Stimulated activated CD4-positive, alpha-beta T cell treated with anti-CD3 and anti-CD28 coated beads, Interleukin-4, amount 100 ng/mL, for 48 hours (primary cell): ENCODE data around the gene PPP1R3C.

Experiments
- DNase-seq, 2 donors: peaks; one replicate each; pipeline ENCODE4 v3.0.0-alpha.2; 2020; ENCODE audit warnings: low read depth in 2 of 2

PPP1R3C gene

DNA sequence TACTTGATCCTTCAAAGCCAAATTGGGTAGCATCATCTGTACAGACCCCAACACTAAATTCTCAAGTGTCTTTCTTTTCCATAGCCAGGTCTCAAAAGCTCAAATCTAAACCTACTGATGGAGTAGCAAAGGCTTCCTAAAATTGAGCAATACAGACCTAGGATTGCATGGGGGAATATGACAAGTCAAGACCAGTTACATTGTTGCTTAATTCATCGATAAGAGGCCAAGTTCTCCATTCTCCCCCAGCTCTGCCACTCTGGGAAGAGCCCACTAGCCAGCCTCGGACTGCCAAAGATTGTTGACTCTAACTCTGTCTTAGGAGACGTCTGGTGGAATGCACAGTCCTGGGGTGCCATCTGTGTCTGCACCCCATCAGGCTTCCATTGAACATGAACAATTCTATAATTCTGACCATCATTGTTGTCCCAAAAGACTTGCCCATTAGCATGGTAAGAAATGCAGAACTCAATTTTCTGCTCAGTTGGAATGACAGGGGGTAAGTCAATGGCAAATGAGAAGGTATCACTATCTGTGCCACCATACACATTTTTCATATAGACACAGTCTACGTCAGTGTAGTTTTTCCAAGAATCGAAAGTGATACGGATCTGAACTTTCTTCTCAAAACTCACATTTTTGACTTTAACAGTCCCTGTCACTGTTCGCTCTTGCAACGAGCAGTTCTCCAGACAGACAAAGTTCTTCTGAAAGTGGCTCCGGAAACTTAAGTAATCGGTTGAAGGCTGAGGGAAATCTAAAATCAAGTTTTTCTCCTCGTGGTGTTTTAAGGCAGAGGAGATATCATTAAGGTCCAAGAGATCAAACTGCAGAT is 2.9 kb downstream of the PPP1R3C start:
- no peak for DNase-seq

DNA sequence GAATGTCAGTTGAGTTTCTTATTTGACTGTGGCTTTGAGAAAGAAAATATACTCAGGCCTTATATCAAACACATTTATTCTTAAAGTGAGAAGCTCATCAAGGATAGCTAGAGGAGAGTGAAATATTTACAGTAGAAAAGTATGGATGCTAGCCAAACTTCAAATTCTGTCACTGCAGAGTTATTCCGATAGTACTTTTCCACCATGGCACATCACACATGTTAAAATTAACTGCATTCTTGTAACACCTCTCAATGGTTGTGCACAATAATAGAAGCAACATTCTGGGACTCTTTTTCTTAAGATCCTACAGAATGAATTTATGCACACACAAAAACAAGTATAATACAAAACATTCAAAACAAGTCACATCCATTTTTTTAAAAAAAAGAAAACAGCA is 4.5 kb downstream of the PPP1R3C start:
- DNase-seq = no peak

DNA sequence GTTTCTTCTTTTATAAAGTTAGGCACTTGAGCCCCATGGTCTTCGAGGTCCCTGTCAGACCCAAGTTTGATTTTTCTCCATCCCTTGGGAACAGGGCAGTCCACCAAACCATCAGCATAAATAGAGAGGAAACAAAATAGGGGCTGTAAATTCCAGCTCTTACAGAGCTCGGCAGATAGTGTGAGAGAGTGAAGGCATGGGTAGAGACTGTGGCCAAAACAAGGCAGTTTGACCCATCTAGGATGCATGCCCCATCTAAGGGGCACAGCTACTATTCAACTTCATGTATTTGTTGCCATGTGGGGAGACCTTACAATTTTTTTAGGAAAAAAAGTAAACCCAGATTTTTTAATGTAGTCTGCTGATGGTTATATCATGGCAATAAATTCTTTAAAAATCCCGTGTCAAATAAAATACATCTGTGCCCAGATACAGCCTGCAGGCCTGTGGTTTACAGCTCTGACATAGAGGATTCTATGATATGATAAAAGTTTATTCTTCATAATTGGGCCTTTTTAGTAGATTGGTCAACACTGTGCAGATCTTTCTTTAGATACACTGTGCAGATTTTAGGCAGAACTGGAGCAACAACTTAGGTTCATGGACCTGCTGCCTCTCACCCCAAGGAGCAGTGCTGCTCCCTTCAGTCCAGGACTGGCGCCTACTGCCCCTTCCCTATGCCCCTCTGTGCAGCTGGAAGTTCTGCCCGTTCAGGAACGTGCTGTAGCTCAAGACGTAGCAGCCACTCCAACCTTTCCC is 5.3 kb downstream of the PPP1R3C start:
- DNase-seq = no peak

DNA sequence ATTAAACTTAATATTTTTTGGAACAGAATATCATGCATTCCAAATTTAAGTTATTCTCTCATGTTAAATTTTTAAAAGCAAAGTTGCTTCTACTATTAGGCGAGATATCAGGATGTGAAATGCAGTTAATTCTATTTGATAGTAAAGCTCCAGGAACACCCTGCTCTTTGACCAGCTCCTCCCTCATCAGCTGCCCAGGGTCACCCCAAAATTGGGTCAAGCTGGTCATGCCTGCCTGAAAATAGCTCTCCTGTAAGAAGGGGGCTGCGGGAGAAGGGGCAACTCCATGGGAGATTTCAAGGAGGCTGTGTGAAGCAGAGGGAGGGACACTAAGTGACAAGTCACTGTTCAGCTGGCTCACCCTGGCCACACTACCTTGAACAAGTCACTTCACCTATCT is 5.9 kb downstream of the PPP1R3C start:
- no peak for DNase-seq

DNA sequence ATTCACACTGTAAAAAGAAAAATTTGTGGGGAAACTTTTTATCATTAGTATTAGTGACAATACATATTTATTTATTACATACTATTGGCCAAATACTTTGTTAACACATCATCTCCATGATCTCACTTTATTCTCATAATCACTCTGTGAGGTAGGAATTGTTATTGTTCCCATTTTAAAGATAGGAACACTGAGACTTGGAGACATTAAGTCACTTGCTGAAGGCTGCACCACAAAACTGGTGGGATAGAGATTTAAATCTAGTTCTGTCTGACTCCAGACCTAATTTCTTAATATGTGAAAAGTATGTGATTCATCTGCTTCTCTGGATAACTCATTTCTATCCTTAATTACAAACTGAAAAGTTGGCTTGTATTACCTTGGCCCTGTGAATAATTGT is 8.2 kb downstream of the PPP1R3C start:
- DNase-seq = no peak

DNA sequence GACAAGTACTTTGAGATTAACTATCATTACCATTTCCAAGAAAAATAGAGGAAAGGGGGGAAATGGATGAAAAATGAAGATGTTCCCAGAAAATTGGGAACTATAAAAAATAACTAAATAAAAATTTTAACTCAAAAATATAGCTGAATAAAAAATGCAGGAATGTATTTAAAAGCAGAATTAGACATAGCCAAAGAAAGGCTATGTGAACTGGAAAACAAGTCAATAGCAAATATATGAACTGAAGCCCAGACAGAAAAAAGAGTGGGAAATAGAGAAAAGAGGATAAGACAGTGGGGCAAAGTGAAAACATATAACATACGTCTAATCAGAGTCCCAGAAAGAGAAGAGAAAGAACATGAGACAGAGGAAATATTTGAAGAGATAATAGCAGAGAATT is 10.3 kb downstream of the PPP1R3C start:
- DNase-seq = no peak

DNA sequence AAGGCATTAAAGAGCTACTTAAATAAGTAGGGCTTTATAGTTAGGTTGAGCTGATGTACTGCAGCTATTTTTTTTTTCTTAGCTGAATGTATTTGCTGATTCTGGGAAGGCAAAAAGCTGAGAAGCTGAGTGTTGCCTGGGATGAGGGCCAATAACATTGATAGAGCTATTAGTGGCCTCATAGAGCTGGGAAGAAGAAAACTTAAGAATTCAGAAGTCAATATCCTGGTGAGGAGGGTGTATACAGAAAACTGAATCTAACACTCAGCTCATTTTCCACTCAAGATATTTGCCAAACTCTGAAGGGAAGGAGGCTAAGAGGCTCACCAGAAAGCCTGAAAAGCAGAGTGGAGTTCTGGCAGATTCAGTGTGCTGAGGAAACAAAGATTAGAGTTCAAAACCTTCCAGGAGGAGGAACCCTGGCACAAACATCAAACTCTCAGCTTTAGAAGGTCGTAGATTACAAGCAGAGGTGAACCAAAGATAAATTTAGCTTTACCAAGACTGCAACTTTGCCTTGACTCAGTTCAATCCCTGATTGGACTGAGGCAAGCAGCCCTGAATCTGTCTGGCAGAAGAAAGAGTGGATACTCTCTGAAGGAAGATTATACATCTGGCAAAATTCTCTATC is 11.3 kb downstream of the PPP1R3C start:
- DNase-seq = no peak

DNA sequence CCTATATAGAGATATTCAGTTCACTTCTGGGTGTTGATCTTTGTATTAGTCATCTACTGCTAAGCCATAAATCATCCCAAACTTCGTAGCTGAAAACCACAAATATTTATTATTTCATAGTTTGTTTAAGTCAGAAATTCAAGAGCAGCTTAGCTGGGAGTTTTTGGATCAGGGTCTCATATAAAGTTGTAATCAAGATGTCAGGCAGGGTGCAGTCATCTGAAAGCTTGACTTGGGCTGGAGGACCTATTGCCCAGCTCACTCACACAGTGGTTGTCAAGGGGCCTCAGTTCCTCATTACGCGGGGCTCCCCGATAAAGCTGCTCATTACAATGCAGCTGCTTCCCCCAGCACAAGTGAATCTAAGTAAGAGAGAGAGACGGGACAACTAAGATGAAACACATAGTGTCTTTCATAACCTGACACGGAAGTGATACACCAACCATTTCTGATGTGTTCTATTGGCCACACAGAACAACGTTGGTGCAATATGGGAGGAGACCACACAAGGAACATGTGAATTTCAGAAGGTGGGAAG is 15.7 kb downstream of the PPP1R3C start:
- DNase-seq = no peak

DNA sequence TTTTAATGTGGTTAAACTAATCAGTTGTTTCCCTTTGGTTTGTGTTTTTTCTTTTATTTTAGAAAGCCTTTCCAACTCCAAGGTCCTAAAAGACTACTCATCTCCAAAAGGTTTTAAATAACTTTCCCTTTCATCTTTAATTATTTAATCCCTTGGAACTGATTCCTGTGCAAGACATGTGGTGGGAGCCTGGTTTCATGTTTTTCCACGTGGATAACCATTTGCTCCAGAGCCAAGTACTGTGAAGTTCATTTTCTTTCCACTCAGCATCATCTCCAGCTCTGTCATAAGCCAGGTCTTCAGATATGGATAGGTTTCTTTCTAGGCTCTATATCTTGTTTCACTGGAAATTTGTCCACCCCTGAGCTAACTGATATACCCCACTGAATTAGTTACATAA is 16.7 kb downstream of the PPP1R3C start:
- DNase-seq = no peak

DNA sequence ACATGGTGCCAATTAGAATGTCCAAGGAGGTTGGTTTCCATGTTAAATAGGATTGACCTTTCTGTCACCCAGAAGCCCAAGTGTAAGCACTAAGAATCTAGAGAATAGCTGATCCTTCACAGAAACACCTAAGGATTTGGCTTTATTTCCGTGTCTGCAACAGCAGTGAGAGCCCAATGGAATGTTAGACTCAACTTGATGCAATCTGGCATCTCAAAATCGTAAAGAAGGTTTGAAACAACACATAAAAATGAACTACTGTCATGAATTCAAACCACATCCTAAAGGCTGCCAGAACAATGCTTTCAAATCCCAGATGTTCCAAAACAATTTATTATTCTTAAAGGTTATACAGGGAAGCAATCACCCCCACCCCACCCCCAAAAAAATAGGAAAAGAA is 18.6 kb downstream of the PPP1R3C start:
- no peak for DNase-seq

DNA sequence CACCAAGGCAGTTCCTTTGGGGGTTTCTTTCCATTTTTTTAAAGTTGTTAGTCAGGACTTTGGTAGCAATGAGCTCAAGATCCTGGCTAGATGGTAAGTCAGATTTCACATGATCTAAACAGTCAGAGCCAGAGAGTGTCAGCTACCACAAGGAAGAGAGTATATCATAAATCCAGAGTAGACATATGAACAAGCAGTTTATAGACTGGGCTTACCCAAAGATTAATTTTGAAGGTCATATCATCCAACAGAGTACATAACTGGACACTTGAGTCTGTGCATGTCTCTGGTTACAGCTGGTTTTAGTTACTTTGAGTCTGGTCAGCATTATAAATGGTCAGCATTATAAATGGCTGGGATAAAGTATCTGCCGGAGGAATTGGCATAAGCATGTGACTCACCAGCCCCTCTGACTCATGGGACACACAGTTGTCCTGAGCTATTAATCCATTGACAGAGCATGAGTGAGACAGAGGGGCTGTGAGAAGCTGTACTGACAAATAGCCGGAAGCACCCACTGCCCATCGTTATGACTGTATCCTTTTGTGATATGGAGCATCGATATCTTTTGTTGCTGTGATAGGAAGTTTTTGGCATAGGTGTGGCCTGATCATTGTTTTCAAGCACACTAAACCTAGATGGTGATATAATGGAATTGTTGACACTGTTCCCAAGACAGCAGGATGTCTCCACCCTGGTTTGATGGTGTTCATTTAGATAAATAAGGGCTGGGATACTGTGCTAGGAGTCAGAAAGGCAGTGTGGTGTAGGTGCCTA is 19.3 kb downstream of the PPP1R3C start:
- DNase-seq = no peak

DNA sequence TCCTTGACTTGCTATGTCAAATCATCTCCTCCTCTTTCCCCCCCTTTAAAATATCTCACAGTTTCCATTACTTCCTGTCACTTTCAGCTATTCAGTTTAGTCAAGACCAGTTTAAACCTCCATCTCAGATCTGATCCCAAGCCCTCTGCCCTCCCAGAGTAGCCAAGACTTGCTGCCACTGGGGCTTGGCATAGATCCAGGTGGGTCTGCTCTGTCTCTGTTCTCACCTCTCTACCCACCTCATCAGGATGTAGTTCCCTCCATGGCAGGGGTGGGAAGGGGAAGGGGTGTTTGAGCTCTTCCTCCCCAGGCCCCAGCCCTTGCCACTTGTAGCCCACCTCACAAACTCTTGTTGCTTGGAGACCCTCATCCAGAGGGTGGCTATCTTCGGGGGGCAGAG is 22.0 kb downstream of the PPP1R3C start:
- no peak for DNase-seq

DNA sequence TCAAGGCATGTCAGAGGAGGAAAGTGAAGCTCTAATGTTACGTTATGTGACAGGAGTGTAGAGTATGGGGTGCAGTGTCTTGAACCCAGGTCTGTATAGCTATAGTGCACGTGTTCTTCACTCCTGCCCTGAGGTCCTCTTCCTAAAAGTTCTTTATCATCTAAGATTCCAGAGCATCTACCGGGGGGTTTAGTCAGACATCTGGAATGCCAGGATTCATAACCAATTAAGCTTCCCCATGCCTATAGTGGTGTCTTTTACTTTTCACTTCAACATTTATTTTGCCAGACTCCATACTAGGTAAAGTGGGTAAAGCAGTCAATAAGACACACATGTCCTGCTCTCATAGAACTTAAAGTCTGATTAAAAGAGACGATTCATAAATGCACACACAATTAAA is 22.4 kb downstream of the PPP1R3C start:
- no peak for DNase-seq

DNA sequence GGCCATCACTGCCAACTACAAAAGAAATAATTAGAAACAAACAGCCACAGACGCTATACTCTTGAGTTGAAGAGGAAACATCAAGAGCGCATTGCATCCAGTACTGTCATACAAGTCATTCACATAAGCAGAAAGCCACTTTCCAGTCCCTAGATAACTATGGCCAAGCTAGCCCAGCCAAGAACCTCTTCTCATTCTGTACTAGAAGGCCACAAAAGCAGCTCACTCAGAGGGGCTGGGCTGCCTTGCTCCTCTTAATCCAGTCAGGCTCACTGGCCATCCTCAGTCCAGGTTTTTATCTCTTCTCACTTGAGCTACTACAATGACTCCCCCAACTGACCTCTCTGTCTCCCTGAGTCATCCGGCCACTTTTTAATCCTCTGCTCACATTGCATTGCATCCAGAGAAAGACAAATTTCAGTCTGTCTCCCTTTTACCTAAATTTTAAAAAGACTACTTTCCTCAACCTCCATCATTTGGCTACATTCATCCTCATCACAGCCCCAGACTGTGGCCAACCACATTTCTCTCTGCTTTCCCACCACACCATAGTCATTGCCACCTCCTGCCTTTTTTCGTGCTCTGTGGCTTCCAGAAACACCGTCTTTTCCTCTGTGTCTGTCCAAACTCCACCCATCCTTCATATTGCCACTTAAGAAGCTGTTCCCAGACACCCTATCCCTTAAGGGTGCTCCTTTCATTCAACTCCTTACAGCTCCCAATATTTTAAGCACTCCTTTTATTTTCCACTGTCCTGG is 25.0 kb downstream of the PPP1R3C start:
- DNase-seq = no peak

DNA sequence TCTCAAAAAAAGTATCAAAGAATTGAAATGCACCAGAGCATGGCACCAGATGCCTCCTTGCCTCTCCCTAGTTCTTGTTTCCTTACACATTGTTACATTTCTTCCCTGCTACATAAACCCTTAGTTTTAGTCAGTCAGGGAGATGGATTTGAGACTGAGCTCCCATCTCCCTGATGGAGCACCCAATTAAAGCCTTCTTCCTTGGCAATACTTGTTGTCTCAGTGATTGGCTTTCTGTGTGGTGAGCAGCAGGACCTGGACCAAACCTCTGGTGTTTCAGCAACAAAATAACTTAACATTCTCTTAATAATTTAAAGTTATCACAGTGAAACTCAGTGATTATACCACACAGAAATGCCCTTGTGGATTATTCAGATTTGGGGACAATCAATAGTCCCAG is 26.9 kb downstream of the PPP1R3C start:
- no peak for DNase-seq

DNA sequence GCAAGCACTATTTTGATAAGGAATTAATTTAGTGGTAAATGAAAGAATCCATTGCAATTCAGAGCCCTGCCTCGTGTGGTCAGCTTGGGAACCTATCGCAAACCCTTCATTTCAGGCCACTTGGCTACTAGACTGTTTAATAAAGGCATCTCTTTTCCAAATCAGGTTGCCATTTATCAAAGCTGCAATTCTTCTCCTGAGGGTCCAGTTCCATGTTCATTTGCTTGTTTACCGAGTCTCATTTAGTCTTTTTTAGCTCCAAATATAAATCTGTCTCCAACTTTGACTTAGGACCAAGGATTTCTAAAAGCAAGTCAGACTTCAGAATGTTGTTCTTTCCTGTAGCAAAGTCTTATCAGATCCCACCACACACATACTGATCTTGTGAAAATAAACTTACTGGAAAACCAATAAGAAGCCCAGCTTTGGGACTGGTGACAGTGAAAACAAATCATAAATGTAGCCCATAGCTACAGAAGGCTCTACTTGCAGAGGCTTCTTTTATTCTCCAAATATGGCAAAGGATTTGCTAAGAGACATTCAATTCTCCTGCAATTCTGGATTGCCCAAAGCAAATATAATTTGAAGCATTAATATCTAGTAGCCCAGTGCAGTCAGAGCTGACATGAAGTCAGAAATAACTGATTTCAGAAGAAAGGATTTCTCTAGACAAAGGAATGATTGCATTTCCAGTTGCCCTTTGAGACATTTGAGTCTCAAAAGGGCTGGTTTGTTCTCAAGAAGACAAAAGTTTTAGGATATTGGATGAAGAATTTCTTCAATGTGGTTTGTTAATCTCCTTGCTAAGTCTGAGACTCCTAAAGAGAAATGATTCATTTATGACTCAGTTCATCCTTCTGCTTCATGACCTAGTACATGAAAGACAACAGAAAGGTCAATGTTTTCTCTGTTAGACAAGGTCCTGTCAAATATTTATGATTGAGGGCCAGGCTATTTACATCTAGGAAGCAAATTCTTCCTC is 28.0 kb downstream of the PPP1R3C start:
- no peak for DNase-seq

DNA sequence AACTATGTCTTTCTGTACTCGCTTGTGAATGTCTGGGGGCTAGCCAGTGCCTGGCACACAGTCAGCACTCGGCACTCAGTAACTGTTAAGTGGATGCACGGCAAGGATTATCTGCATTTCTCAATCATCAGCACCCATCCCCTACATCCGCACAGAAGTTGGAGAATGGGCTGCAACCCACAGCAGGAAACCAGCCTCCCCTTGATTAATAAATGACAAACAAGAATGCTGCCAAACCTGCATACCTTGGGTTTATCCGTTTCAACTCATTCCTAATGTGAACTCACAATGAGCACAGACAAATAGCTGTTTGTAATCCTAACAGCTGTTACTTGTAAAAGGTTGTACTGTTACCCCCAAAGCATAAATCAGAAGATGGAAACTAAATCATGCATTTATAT is 28.9 kb downstream of the PPP1R3C start:
- no peak for DNase-seq

DNA sequence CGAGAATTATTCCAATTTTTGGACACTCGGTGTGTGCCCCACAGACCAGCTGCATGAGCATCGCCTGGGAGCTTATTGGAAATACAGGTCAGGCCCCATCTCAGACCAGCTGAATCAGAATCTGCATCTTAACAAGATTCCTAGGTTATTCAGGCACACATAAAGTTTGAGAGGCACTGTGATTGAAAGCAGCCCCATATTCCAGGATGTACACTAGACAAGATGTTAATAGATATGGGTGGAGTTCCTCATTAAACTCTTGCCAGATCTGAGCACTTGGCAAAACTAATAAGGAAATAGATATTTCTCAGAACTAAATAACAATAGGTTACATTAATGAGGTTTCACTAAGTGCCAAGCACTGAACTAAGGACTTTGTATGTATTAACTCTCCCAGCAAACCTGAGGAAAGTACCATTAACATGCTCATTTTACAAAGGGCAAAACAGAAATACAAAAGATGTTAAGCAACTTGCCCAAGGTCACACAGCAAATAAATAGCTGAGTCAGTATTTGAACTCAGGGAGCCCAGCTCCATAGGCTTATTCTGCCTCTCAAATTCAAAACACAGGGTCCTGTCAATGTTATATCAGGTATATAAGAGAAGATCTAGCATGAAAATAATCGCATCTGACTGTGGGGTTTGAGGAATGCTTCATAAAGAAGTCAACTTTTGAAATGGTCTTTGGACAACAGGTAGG is 29.9 kb downstream of the PPP1R3C start:
- DNase-seq = no peak

DNA sequence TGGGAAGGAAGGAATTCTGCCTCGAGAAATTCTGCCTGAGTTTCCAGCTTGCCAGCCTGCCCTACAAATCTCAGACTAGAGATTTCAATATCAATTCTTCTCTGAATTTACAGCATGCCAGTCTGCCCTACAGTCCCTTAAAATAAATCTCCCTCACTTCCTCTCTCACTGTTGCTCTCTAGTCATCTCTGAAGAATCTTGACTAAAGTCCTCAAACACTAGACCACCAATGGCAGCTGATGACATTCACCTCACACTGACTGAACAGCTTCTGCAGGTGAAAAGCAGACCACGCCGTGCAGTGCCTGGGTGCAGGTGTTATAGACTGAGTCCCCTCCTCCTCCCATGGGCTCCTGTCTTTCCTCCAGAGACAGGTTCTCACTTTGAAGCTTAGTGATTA is 30.4 kb downstream of the PPP1R3C start:
- DNase-seq = no peak
